Sigmoid colon (tissue), 4 donors: ENCODE data around the gene DCC.

Experiments used
- EP300 ChIP-seq, 4 donors: sonication (generic); formaldehyde crosslinking; IDR thresholded peaks; one replicate each; pipeline ENCODE4 v1.6.1; 2017; ENCODE audit warnings: antibody characterized with exemption in 4 of 4
- TF ChIP-seq, protein P1 (sequence below), 4 experiments: fragments of 450-650 bp in 3 of 4; fragments of 200-600 bp in 1 of 4; IDR thresholded peaks; one replicate each; pipeline ENCODE4 v1.5.1; 2016 to 2019; ENCODE audit warnings: antibody characterized with exemption in 4 of 4, mild to moderate bottlenecking in 3 of 4, moderate library complexity in 2 of 4

DNA sequence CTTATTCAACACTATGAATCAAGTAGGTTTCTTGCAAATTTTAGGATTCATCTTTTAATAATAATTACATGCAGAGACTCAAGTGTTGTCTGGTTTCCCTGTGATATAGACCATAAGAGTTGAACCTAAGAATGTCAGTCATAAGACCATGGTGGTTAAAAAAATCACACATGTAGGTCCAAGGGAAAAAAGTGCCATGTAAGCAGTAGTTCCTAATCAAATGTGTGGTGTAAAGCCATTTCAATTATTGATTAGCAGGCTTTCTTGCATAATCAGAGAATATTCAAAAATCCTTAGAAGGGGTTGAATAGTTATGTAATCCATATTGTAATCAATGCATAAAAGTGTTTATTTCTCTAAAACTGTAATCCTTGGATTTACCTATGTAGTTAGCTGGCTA, 93.8 kb downstream of the DCC start:
- TF ChIP-seq, protein P1, sequence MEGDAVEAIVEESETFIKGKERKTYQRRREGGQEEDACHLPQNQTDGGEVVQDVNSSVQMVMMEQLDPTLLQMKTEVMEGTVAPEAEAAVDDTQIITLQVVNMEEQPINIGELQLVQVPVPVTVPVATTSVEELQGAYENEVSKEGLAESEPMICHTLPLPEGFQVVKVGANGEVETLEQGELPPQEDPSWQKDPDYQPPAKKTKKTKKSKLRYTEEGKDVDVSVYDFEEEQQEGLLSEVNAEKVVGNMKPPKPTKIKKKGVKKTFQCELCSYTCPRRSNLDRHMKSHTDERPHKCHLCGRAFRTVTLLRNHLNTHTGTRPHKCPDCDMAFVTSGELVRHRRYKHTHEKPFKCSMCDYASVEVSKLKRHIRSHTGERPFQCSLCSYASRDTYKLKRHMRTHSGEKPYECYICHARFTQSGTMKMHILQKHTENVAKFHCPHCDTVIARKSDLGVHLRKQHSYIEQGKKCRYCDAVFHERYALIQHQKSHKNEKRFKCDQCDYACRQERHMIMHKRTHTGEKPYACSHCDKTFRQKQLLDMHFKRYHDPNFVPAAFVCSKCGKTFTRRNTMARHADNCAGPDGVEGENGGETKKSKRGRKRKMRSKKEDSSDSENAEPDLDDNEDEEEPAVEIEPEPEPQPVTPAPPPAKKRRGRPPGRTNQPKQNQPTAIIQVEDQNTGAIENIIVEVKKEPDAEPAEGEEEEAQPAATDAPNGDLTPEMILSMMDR (IDR thresholded peaks at IDR 0.05): no peak
- no peak for TF ChIP-seq EP300 (IDR thresholded peaks at IDR 0.05)
